ENCODE measurements around the gene CFAP97D2. TPM values are rescaled to one million over a fixed set of nuclear protein-coding genes. Genes with fewer than 3 reads are reported as not detected.

Gene CFAP97D2
- total and polyA plus RNA-seq, 2 experiments from 2014 or later, result not detected

- Histone ChIP-seq H3K4me1 (ENCODE audit: low read depth) (peaks cover 11% of the 10 kb centered on the region), H3K4me3 (no peak overlapping the region), H3K36me3 (no peaks in the 10 kb centered on the region), H3K27ac (no peak overlapping the region), H3K27me3 (no peaks in the 10 kb centered on the region), H3K9me3 (ENCODE audit: low read depth) (no peaks in the 10 kb centered on the region)
- no peak for DNase-seq (ENCODE audit: low read depth in 1 of 2, low spot score in 1 of 2)
- no peak for TF ChIP-seq CTCF (IDR thresholded peaks at IDR 0.05; ENCODE audit: low read depth, low read length)
Observed at GRCh38 chr13:114136576-114136975, 42.5 kb upstream of the CFAP97D2 start.

- Histone ChIP-seq H3K27ac (peak overlapping the region; percentile 25), H3K36me3 (no peaks in the 10 kb centered on the region), H3K4me3 (no peak overlapping the region), H3K9me3 (ENCODE audit: low read depth) (no peaks in the 10 kb centered on the region), H3K4me1 (ENCODE audit: low read depth) (no peaks in the 10 kb centered on the region), H3K27me3 (no peaks in the 10 kb centered on the region)
- no peak for TF ChIP-seq CTCF (IDR thresholded peaks at IDR 0.05; ENCODE audit: low read depth, low read length)
- DNase-seq (ENCODE audit: low read depth in 1 of 2, low spot score in 1 of 2), result no peak
Observed at GRCh38 chr13:114140131-114140905, 38.7 kb upstream of the CFAP97D2 start.

- no peak for DNase-seq (ENCODE audit: low read depth in 1 of 2, low spot score in 1 of 2)
- no peaks in the 10 kb centered on the region for H3K36me3 ChIP-seq
- TF ChIP-seq CTCF (IDR thresholded peaks at IDR 0.05; ENCODE audit: low read depth, low read length), result no peak
- H3K9me3 ChIP-seq (ENCODE audit: low read depth), result no peaks in the 10 kb centered on the region
- H3K4me1 ChIP-seq (ENCODE audit: low read depth), result no peaks in the 10 kb centered on the region
- H3K4me3 ChIP-seq, result no peak overlapping the region
- H3K27me3 ChIP-seq, result no peaks in the 10 kb centered on the region
- H3K27ac ChIP-seq, result peak overlapping the region; percentile 25
Observed at GRCh38 chr13:114140906-114141250, 38.2 kb upstream of the CFAP97D2 start.

GRCh38 chr13:114141261-114141996 lies 37.6 kb upstream of the CFAP97D2 start:
- Histone ChIP-seq H3K9me3 (ENCODE audit: low read depth) (no peaks in the 10 kb centered on the region), H3K4me3 (no peak overlapping the region), H3K27me3 (no peaks in the 10 kb centered on the region), H3K27ac (no peak overlapping the region), H3K36me3 (no peaks in the 10 kb centered on the region), H3K4me1 (ENCODE audit: low read depth) (no peaks in the 10 kb centered on the region)
- no peak for DNase-seq (ENCODE audit: low read depth in 1 of 2, low spot score in 1 of 2)
- TF ChIP-seq CTCF (IDR thresholded peaks at IDR 0.05; ENCODE audit: low read depth, low read length), result no peak

GRCh38 chr13:114142137-114142550 lies 36.9 kb upstream of the CFAP97D2 start:
- no peaks in the 10 kb centered on the region for H3K36me3 ChIP-seq
- TF ChIP-seq CTCF (IDR thresholded peaks at IDR 0.05; ENCODE audit: low read depth, low read length), result no peak
- no peak overlapping the region for H3K27ac ChIP-seq
- no peaks in the 10 kb centered on the region for H3K4me1 ChIP-seq (ENCODE audit: low read depth)
- DNase-seq (ENCODE audit: low read depth in 1 of 2, low spot score in 1 of 2), result no peak
- no peaks in the 10 kb centered on the region for H3K9me3 ChIP-seq (ENCODE audit: low read depth)
- no peaks in the 10 kb centered on the region for H3K27me3 ChIP-seq
- H3K4me3 ChIP-seq, result no peak overlapping the region
